ENCODE results near the gene TTLL3.

DNA sequence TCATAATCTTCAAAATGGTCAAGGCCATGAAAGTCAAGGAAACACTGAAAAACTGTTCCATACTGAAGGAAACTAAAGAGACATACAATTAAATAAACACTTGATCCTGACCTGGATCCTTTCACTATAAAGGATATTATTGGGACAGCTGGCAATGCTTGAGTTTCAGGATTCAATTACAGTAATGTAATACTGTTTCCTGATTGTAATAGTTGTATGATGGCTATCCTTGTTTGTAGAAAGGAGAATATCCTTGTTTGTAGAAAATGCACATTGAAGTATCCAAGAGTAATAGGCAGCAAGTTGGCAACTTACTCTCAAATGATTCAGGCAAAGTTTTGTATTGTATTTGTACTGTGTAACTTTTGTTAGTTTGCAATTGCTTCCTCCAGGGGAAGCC is 65.4 kb downstream of the TTLL3 start:
- TF ChIP-seq, protein P1, sequence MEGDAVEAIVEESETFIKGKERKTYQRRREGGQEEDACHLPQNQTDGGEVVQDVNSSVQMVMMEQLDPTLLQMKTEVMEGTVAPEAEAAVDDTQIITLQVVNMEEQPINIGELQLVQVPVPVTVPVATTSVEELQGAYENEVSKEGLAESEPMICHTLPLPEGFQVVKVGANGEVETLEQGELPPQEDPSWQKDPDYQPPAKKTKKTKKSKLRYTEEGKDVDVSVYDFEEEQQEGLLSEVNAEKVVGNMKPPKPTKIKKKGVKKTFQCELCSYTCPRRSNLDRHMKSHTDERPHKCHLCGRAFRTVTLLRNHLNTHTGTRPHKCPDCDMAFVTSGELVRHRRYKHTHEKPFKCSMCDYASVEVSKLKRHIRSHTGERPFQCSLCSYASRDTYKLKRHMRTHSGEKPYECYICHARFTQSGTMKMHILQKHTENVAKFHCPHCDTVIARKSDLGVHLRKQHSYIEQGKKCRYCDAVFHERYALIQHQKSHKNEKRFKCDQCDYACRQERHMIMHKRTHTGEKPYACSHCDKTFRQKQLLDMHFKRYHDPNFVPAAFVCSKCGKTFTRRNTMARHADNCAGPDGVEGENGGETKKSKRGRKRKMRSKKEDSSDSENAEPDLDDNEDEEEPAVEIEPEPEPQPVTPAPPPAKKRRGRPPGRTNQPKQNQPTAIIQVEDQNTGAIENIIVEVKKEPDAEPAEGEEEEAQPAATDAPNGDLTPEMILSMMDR (IDR thresholded peaks at IDR 0.05; ENCODE audit: low read depth, low read length): no peak
- TF ChIP-seq EZH2phosphoT487 (IDR thresholded peaks at IDR 0.05; ENCODE audit: low read depth): no peak
